ENCODE measurements around the gene FHOD3. TPM values are rescaled to one million over a fixed set of nuclear protein-coding genes. Genes with fewer than 3 reads are reported as not detected.

The FHOD3 gene
- total and polyA plus RNA-seq, 2 of the 8 experiments (the other 6 are each of a cell fraction or from before 2014, with no cell fraction given): 9.7 to 10.5 TPM

DNA sequence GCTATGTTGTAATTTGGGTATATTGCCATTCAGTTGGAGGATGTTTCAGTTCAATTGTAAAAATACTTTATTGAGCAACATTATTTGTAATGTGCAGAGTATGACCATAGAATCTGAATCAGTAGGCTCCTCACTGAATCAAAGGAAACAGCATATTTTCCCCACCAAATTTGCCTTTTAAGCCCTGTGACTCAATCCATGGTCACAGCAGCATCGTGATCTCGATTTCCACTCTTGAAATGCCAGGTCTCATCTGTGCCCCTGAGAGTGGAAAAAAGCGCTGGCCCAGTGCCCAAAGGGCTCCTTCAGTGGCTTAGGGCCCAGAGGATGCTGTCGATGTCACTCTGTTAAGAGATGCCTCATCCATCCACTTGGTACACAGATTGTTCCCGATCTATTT lies 57.5 kb downstream of the FHOD3 start (continued):
- TF ChIP-seq, protein P1, sequence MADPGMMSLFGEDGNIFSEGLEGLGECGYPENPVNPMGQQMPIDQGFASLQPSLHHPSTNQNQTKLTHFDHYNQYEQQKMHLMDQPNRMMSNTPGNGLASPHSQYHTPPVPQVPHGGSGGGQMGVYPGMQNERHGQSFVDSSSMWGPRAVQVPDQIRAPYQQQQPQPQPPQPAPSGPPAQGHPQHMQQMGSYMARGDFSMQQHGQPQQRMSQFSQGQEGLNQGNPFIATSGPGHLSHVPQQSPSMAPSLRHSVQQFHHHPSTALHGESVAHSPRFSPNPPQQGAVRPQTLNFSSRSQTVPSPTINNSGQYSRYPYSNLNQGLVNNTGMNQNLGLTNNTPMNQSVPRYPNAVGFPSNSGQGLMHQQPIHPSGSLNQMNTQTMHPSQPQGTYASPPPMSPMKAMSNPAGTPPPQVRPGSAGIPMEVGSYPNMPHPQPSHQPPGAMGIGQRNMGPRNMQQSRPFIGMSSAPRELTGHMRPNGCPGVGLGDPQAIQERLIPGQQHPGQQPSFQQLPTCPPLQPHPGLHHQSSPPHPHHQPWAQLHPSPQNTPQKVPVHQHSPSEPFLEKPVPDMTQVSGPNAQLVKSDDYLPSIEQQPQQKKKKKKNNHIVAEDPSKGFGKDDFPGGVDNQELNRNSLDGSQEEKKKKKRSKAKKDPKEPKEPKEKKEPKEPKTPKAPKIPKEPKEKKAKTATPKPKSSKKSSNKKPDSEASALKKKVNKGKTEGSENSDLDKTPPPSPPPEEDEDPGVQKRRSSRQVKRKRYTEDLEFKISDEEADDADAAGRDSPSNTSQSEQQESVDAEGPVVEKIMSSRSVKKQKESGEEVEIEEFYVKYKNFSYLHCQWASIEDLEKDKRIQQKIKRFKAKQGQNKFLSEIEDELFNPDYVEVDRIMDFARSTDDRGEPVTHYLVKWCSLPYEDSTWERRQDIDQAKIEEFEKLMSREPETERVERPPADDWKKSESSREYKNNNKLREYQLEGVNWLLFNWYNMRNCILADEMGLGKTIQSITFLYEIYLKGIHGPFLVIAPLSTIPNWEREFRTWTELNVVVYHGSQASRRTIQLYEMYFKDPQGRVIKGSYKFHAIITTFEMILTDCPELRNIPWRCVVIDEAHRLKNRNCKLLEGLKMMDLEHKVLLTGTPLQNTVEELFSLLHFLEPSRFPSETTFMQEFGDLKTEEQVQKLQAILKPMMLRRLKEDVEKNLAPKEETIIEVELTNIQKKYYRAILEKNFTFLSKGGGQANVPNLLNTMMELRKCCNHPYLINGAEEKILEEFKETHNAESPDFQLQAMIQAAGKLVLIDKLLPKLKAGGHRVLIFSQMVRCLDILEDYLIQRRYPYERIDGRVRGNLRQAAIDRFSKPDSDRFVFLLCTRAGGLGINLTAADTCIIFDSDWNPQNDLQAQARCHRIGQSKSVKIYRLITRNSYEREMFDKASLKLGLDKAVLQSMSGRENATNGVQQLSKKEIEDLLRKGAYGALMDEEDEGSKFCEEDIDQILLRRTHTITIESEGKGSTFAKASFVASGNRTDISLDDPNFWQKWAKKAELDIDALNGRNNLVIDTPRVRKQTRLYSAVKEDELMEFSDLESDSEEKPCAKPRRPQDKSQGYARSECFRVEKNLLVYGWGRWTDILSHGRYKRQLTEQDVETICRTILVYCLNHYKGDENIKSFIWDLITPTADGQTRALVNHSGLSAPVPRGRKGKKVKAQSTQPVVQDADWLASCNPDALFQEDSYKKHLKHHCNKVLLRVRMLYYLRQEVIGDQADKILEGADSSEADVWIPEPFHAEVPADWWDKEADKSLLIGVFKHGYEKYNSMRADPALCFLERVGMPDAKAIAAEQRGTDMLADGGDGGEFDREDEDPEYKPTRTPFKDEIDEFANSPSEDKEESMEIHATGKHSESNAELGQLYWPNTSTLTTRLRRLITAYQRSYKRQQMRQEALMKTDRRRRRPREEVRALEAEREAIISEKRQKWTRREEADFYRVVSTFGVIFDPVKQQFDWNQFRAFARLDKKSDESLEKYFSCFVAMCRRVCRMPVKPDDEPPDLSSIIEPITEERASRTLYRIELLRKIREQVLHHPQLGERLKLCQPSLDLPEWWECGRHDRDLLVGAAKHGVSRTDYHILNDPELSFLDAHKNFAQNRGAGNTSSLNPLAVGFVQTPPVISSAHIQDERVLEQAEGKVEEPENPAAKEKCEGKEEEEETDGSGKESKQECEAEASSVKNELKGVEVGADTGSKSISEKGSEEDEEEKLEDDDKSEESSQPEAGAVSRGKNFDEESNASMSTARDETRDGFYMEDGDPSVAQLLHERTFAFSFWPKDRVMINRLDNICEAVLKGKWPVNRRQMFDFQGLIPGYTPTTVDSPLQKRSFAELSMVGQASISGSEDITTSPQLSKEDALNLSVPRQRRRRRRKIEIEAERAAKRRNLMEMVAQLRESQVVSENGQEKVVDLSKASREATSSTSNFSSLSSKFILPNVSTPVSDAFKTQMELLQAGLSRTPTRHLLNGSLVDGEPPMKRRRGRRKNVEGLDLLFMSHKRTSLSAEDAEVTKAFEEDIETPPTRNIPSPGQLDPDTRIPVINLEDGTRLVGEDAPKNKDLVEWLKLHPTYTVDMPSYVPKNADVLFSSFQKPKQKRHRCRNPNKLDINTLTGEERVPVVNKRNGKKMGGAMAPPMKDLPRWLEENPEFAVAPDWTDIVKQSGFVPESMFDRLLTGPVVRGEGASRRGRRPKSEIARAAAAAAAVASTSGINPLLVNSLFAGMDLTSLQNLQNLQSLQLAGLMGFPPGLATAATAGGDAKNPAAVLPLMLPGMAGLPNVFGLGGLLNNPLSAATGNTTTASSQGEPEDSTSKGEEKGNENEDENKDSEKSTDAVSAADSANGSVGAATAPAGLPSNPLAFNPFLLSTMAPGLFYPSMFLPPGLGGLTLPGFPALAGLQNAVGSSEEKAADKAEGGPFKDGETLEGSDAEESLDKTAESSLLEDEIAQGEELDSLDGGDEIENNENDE (IDR thresholded peaks at IDR 0.05; ENCODE audit: insufficient replicate concordance, low read length): no peak
- TF ChIP-seq KDM4A (IDR thresholded peaks at IDR 0.05; ENCODE audit: low read depth, low read length, severe bottlenecking): no peak
